Epithelial cell of esophagus (primary cell): ENCODE data around the gene BEAN1.

Experiments
- DNase-seq: peaks from one replicate; pipeline ENCODE4 v3.0.0; 2010; ENCODE audit warnings: low read depth
- H3K4me3 ChIP-seq: 2 replicates; pipeline ENCODE4 v1.5.1; 2011; ENCODE audit warnings: mild to moderate bottlenecking, low read length, control low read depth
- CTCF ChIP-seq: IDR thresholded peaks from 2 replicates; pipeline ENCODE4 v1.5.1; 2011; ENCODE audit warnings: low read depth, mild to moderate bottlenecking, low read length, control low read depth, inconsistent platforms; ENCODE audit not compliant: insufficient read depth; ENCODE audit errors: missing control alignments

The BEAN1 gene

GRCh38 chr16:66397736-66398433, 29.2 kb upstream of the BEAN1 start:
- H3K4me3 ChIP-seq = no peak overlapping the region
- no peak for DNase-seq
- TF ChIP-seq CTCF = no peak

GRCh38 chr16:66399031-66399430, 28.1 kb upstream of the BEAN1 start:
- no peak overlapping the region for H3K4me3 ChIP-seq
- no peak for DNase-seq
- TF ChIP-seq CTCF = no peak

GRCh38 chr16:66399930-66400329, 27.2 kb upstream of the BEAN1 start:
- no peak overlapping the region for H3K4me3 ChIP-seq
- no peak for DNase-seq
- no peak for TF ChIP-seq CTCF

GRCh38 chr16:66400503-66401380, 26.4 kb upstream of the BEAN1 start:
- no peak for TF ChIP-seq CTCF
- DNase-seq = no peak
- no peak overlapping the region for H3K4me3 ChIP-seq

GRCh38 chr16:66401610-66402009, 25.5 kb upstream of the BEAN1 start:
- no peak for DNase-seq
- TF ChIP-seq CTCF = no peak
- no peak overlapping the region for H3K4me3 ChIP-seq

- DNase-seq = no peak
- TF ChIP-seq CTCF = no peak
- H3K4me3 ChIP-seq = no peak overlapping the region
Observed at GRCh38 chr16:66402166-66402565, 24.9 kb upstream of the BEAN1 start.
